Activated T-helper 2 cell treated with anti-CD3 and anti-CD28 coated beads, Interferon-gamma antibody, Interleukin-2, Interleukin-4, amounts not matched to agents 10 μg/mL and 5 μg/mL and 100 μg/mL, durations not matched to agents 14 hours and 24 hours and 36 hours (primary cell): ENCODE measurements around the gene TBXAS1. TPM values are rescaled to one million over a fixed set of nuclear protein-coding genes. Genes with fewer than 3 reads are reported as not detected.
"Not testable (repeated sequence)": the region's sequence is repeated elsewhere in the genome, so short reads cannot be mapped to it uniquely, and the experiment has no call there.

Experiments used
- DNase-seq: peaks from one replicate; pipeline ENCODE4 v3.0.0; 2021; ENCODE audit warnings: low spot score
- H3K27ac Mint-ChIP-seq: one replicate; pipeline ENCODE4 v1.8.0; 2021; ENCODE audit warnings: mixed read lengths
- H3K27me3 Mint-ChIP-seq: one replicate; pipeline ENCODE4 v1.8.0; 2021; ENCODE audit warnings: low read depth, mixed read lengths
- H3K36me3 Mint-ChIP-seq: one replicate; pipeline ENCODE4 v1.8.0; 2021; ENCODE audit warnings: low read depth, mixed read lengths
- H3K4me1 Mint-ChIP-seq: one replicate; pipeline ENCODE4 v1.8.0; 2021; ENCODE audit warnings: low read depth, mixed read lengths
- H3K4me3 Mint-ChIP-seq: one replicate; pipeline ENCODE4 v1.8.0; 2021; ENCODE audit warnings: low read depth, mild to moderate bottlenecking, moderate library complexity, mixed read lengths
- H3K9me3 Mint-ChIP-seq: one replicate; pipeline ENCODE4 v1.8.0; 2021; ENCODE audit warnings: mixed read lengths
- intact Hi-C: fragments of 100-400 bp; cut with micrococcal nuclease; formaldehyde crosslinking; loops from one replicate; pipeline ENCODE4 v1.15.1; 2023
- total RNA-seq: library from RNA; stranded (reverse); gene quantifications from 2 replicates; pipeline ENCODE4 v1.2.3, GENCODE V29; 2022

The TBXAS1 gene
- total RNA-seq, 1 donor from 2014 or later = 2.0 TPM

GRCh38 chr7:139917851-139918250 lies 88.8 kb downstream of the TBXAS1 start:
- Mint-ChIP-seq H3K4me1 (peaks cover 19% of the 10 kb centered on the region), H3K4me3 (no peak overlapping the region), H3K27me3 (peaks cover 2% of the 10 kb centered on the region), H3K27ac (no peak overlapping the region), H3K36me3 (no peaks in the 10 kb centered on the region), H3K9me3 (no peaks in the 10 kb centered on the region)
- intact Hi-C loops = loop anchor here (2.0 kb wide), 4 partner anchors 143 to 271 kb away; no protein-coding TSS in a partner anchor
- no peak for DNase-seq

- no peak for DNase-seq
- peaks cover 2% of the 10 kb centered on the region for H3K27me3 Mint-ChIP-seq
- H3K36me3 Mint-ChIP-seq = no peaks in the 10 kb centered on the region
- no peak overlapping the region for H3K27ac Mint-ChIP-seq
- H3K4me3 Mint-ChIP-seq = no peak overlapping the region
- H3K9me3 Mint-ChIP-seq = no peaks in the 10 kb centered on the region
- intact Hi-C loops = no loop called here
- peaks cover 19% of the 10 kb centered on the region for H3K4me1 Mint-ChIP-seq
Measured at GRCh38 chr7:139918480-139918879, 89.4 kb downstream of the TBXAS1 start.

- H3K27me3 Mint-ChIP-seq = peaks cover 36% of the 10 kb centered on the region
- intact Hi-C loops = no loop called here
- H3K27ac Mint-ChIP-seq = no peak overlapping the region
- H3K4me3 Mint-ChIP-seq = no peak overlapping the region
- no peaks in the 10 kb centered on the region for H3K36me3 Mint-ChIP-seq
- no peak for DNase-seq
- H3K4me1 Mint-ChIP-seq = no peaks in the 10 kb centered on the region
- no peaks in the 10 kb centered on the region for H3K9me3 Mint-ChIP-seq
Measured at GRCh38 chr7:139923090-139923489, 94.0 kb downstream of the TBXAS1 start.

- intact Hi-C loops = no loop called here
- no peak for DNase-seq
- H3K27me3 Mint-ChIP-seq = peaks cover 36% of the 10 kb centered on the region
- no peaks in the 10 kb centered on the region for H3K9me3 Mint-ChIP-seq
- no peaks in the 10 kb centered on the region for H3K36me3 Mint-ChIP-seq
- peaks cover 2% of the 10 kb centered on the region for H3K4me1 Mint-ChIP-seq
- H3K27ac Mint-ChIP-seq = no peak overlapping the region
- no peak overlapping the region for H3K4me3 Mint-ChIP-seq
Measured at GRCh38 chr7:139924461-139924860, 95.4 kb downstream of the TBXAS1 start.

GRCh38 chr7:139929221-139929620 lies 100.2 kb downstream of the TBXAS1 start:
- H3K4me3 Mint-ChIP-seq, H3K4me1 Mint-ChIP-seq, intact Hi-C loops, DNase-seq, H3K27ac Mint-ChIP-seq, H3K36me3 Mint-ChIP-seq, H3K9me3 Mint-ChIP-seq: not testable (repeated sequence)
- H3K27me3 Mint-ChIP-seq = peaks cover 28% of the 10 kb centered on the region

GRCh38 chr7:139930286-139930965 lies 101.4 kb downstream of the TBXAS1 start:
- Mint-ChIP-seq H3K36me3 (no peaks in the 10 kb centered on the region), H3K27ac (no peak overlapping the region), H3K4me1 (peaks cover 10% of the 10 kb centered on the region), H3K9me3 (peaks cover 5% of the 10 kb centered on the region), H3K27me3 (peaks cover 16% of the 10 kb centered on the region), H3K4me3 (no peak overlapping the region)
- intact Hi-C loops = no loop called here
- DNase-seq = no peak

GRCh38 chr7:139931190-139931934 lies 102.3 kb downstream of the TBXAS1 start:
- H3K36me3 Mint-ChIP-seq = no peaks in the 10 kb centered on the region
- peaks cover 5% of the 10 kb centered on the region for H3K9me3 Mint-ChIP-seq
- DNase-seq = no peak
- H3K4me3 Mint-ChIP-seq = no peak overlapping the region
- intact Hi-C loops = no loop called here
- no peak overlapping the region for H3K27ac Mint-ChIP-seq
- peaks cover 10% of the 10 kb centered on the region for H3K4me1 Mint-ChIP-seq
- peaks cover 6% of the 10 kb centered on the region for H3K27me3 Mint-ChIP-seq

- Mint-ChIP-seq H3K36me3 (no peaks in the 10 kb centered on the region), H3K9me3 (peaks cover 5% of the 10 kb centered on the region), H3K4me3 (no peak overlapping the region), H3K27me3 (no peaks in the 10 kb centered on the region), H3K27ac (no peak overlapping the region), H3K4me1 (peaks cover 14% of the 10 kb centered on the region)
- DNase-seq = no peak
- intact Hi-C loops = no loop called here
Measured at GRCh38 chr7:139932531-139932930, 103.5 kb downstream of the TBXAS1 start.

- Mint-ChIP-seq H3K27ac (no peak overlapping the region), H3K36me3 (no peaks in the 10 kb centered on the region), H3K27me3 (peaks cover 7% of the 10 kb centered on the region), H3K9me3 (no peaks in the 10 kb centered on the region), H3K4me1 (peaks cover 16% of the 10 kb centered on the region), H3K4me3 (no peak overlapping the region)
- intact Hi-C loops = no loop called here
- no peak for DNase-seq
Measured at GRCh38 chr7:139936760-139937310, 107.8 kb downstream of the TBXAS1 start.

GRCh38 chr7:139937715-139938114 lies 108.7 kb downstream of the TBXAS1 start:
- intact Hi-C loops = no loop called here
- Mint-ChIP-seq H3K4me1 (peaks cover 16% of the 10 kb centered on the region), H3K27me3 (peaks cover 7% of the 10 kb centered on the region), H3K9me3 (no peaks in the 10 kb centered on the region), H3K4me3 (no peak overlapping the region), H3K27ac (no peak overlapping the region), H3K36me3 (no peaks in the 10 kb centered on the region)
- DNase-seq = no peak

- Mint-ChIP-seq H3K9me3 (peaks cover 9% of the 10 kb centered on the region), H3K4me3 (no peak overlapping the region), H3K36me3 (no peaks in the 10 kb centered on the region), H3K4me1 (peaks cover 16% of the 10 kb centered on the region), H3K27ac (no peak overlapping the region), H3K27me3 (peaks cover 10% of the 10 kb centered on the region)
- intact Hi-C loops = loop anchor here (1.0 kb wide), 1 partner anchor 25 kb away; no protein-coding TSS in a partner anchor
- DNase-seq = no peak
Measured at GRCh38 chr7:139940866-139941265, 111.8 kb downstream of the TBXAS1 start.

- Mint-ChIP-seq H3K27me3 (peaks cover 12% of the 10 kb centered on the region), H3K4me3 (no peak overlapping the region), H3K4me1 (peaks cover 16% of the 10 kb centered on the region), H3K27ac (no peak overlapping the region), H3K9me3 (peaks cover 13% of the 10 kb centered on the region), H3K36me3 (no peaks in the 10 kb centered on the region)
- intact Hi-C loops = loop anchor here (1.0 kb wide), 1 partner anchor 25 kb away; no protein-coding TSS in a partner anchor
- DNase-seq = no peak
Measured at GRCh38 chr7:139941421-139941820, 112.4 kb downstream of the TBXAS1 start.

- no peaks in the 10 kb centered on the region for H3K36me3 Mint-ChIP-seq
- peaks cover 14% of the 10 kb centered on the region for H3K4me1 Mint-ChIP-seq
- DNase-seq = no peak
- no peak overlapping the region for H3K4me3 Mint-ChIP-seq
- no peak overlapping the region for H3K27ac Mint-ChIP-seq
- peaks cover 17% of the 10 kb centered on the region for H3K9me3 Mint-ChIP-seq
- intact Hi-C loops = loop anchor here (1.0 kb wide), 1 partner anchor 26 kb away; no protein-coding TSS in a partner anchor
- peaks cover 12% of the 10 kb centered on the region for H3K27me3 Mint-ChIP-seq
Measured at GRCh38 chr7:139941866-139942265, 112.8 kb downstream of the TBXAS1 start.
